ENCODE data around the gene NRG3.

GRCh38 chr10:82190432-82191260 is 315.7 kb downstream of the NRG3 start:
- TF ChIP-seq ZBTB33 (IDR thresholded peaks at IDR 0.05; ENCODE audit: extremely low read depth, insufficient replicate concordance, low read length) (no peak), CTCF (IDR thresholded peaks at IDR 0.05 in 2 of 3, conservative IDR thresholded peaks at IDR 0.05 in 1 of 3; ENCODE audit: borderline replicate concordance in 1 of 3, insufficient read depth in 1 of 3, low read depth in 2 of 3, low read length in 2 of 3) (no peak), EZH2phosphoT487 (IDR thresholded peaks at IDR 0.05; ENCODE audit: borderline replicate concordance) (no peak), REST (IDR thresholded peaks at IDR 0.05; ENCODE audit: low read depth) (no peak), POLR2A (IDR thresholded peaks at IDR 0.05; ENCODE audit: borderline replicate concordance, extremely low read depth, insufficient read depth, insufficient read length) (no peak), SRF (IDR thresholded peaks at IDR 0.05; ENCODE audit: low read depth) (no peak), EZH2 (IDR thresholded peaks at IDR 0.05) (no peak), YY1 (IDR thresholded peaks at IDR 0.05; ENCODE audit: extremely low read depth, insufficient replicate concordance, low read depth, low read length) (no peak), CEBPB (IDR thresholded peaks at IDR 0.05; ENCODE audit: low read depth) (no peak), SIN3A (IDR thresholded peaks at IDR 0.05; ENCODE audit: low read depth) (no peak), JUND (IDR thresholded peaks at IDR 0.05) (no peak), RAD21 (IDR thresholded peaks at IDR 0.05; ENCODE audit: low read depth) (no peak)
